GM12878 (cell line): ENCODE data around the gene ANAPC16. TPM values are rescaled to one million over a fixed set of nuclear protein-coding genes. Genes with fewer than 3 reads are reported as not detected.
A peak's percentile ranks its signal among the peaks of the same experiment; 100 is the strongest.

Experiments
- CHD4 ChIP-seq: fragments of 200-600 bp; sonication (generic); IDR thresholded peaks from 2 replicates; pipeline ENCODE4 v1.6.1; 2016; ENCODE audit warnings: mild to moderate bottlenecking
- CREM ChIP-seq: IDR thresholded peaks from 2 replicates; pipeline ENCODE4 v1.6.1; 2014; ENCODE audit warnings: antibody characterized with exemption, low read depth
- CUX1 ChIP-seq: IDR thresholded peaks from 2 replicates; pipeline ENCODE4 v1.6.1; 2012; ENCODE audit warnings: improper control_type of control experiment, low read depth, low read length; ENCODE audit not compliant: insufficient replicate concordance
- EZH2 ChIP-seq: IDR thresholded peaks from 2 replicates; pipeline ENCODE4 v1.6.1; 2012; ENCODE audit warnings: low read depth, mild to moderate bottlenecking, control low read depth, inconsistent platforms, low read length, borderline replicate concordance; ENCODE audit not compliant: control insufficient read depth
- FOXK2 ChIP-seq: fragments of 450-650 bp; IDR thresholded peaks from 2 replicates; pipeline ENCODE4 v1.6.1; 2017; ENCODE audit warnings: mild to moderate bottlenecking, moderate library complexity
- IKZF2 ChIP-seq, 2 experiments: fragments of 450-650 bp; IDR thresholded peaks; 2 replicates each; pipeline ENCODE4 v1.6.1; 2017; ENCODE audit warnings: mild to moderate bottlenecking in 2 of 2, moderate library complexity in 2 of 2
- KDM1A ChIP-seq: fragments of 200-600 bp; sonication (generic); IDR thresholded peaks from 2 replicates; pipeline ENCODE4 v1.6.1; 2016; ENCODE audit warnings: borderline replicate concordance
- LARP7 ChIP-seq: fragments of 450-650 bp; IDR thresholded peaks from 2 replicates; pipeline ENCODE4 v1.6.1; 2017; ENCODE audit warnings: mild to moderate bottlenecking
- NFIC ChIP-seq: IDR thresholded peaks from 2 replicates; pipeline ENCODE4 v1.6.1; 2012; ENCODE audit warnings: low read depth, mild to moderate bottlenecking, inconsistent platforms, low read length, moderate library complexity
- NFYB ChIP-seq: IDR thresholded peaks from 2 replicates; pipeline ENCODE4 v1.6.1; 2011; ENCODE audit warnings: low read depth, mild to moderate bottlenecking, low read length, improper control_type of control experiment, moderate library complexity; ENCODE audit not compliant: insufficient read depth
- POLR2AphosphoS2 ChIP-seq: IDR thresholded peaks from 2 replicates; pipeline ENCODE4 v1.6.1; 2011; ENCODE audit warnings: low read depth, mild to moderate bottlenecking, low read length, improper control_type of control experiment, moderate library complexity
- RFX5 ChIP-seq: IDR thresholded peaks from 2 replicates; pipeline ENCODE4 v1.6.1; 2011; ENCODE audit warnings: low read depth, low read length, improper control_type of control experiment
- RUNX3 ChIP-seq: IDR thresholded peaks from 2 replicates; pipeline ENCODE4 v1.6.1; 2012; ENCODE audit warnings: low read length, inconsistent platforms
- SKIL ChIP-seq: fragments of 450-650 bp; IDR thresholded peaks from 2 replicates; pipeline ENCODE4 v1.6.1; 2017; ENCODE audit warnings: mild to moderate bottlenecking, low read depth, inconsistent platforms; ENCODE audit not compliant: poor library complexity, severe bottlenecking
- SMAD5 ChIP-seq: IDR thresholded peaks from 2 replicates; pipeline ENCODE4 v1.6.1; 2016; ENCODE audit warnings: antibody characterized with exemption, low read depth
- SREBF2 ChIP-seq: IDR thresholded peaks from 2 replicates; pipeline ENCODE4 v1.6.1; 2012; ENCODE audit warnings: mild to moderate bottlenecking, low read length
- TBL1XR1 ChIP-seq: IDR thresholded peaks from 2 replicates; pipeline ENCODE4 v1.6.1; 2012; ENCODE audit warnings: low read depth, low read length, improper control_type of control experiment
- USF1 ChIP-seq: IDR thresholded peaks from 2 replicates; pipeline ENCODE4 v1.6.1; 2011; ENCODE audit warnings: borderline replicate concordance, low read depth, mild to moderate bottlenecking, moderate library complexity, mixed read lengths, low read length; ENCODE audit not compliant: insufficient read depth; ENCODE audit errors: extremely low read length
- YY1 ChIP-seq: IDR thresholded peaks from 2 replicates; pipeline ENCODE4 v1.6.1; 2011; ENCODE audit warnings: low read depth, mild to moderate bottlenecking, low read length
- ZBTB33 ChIP-seq: fragments of 450-650 bp; IDR thresholded peaks from 2 replicates; pipeline ENCODE4 v1.6.1; 2017; ENCODE audit warnings: mild to moderate bottlenecking
- ZNF24 ChIP-seq: fragments of 450-650 bp; IDR thresholded peaks from 2 replicates; pipeline ENCODE4 v1.6.1; 2017; ENCODE audit warnings: antibody characterized with exemption, mild to moderate bottlenecking
- polyA plus RNA-seq, 11 experiments: library from polyadenylated mRNA; depleted of rRNA in 4 of 11; unstranded in 6 of 11; stranded (reverse) in 5 of 11; fragments of >200 nt; fragmentation: Nextera tagmentation in 4 of 11; fragmentation: Illumina TruSeq in 1 of 11; extraction: Ambion mirVana in 4 of 11; extraction: Trizol in 1 of 11; gene quantifications; 1 replicate in 1 of 11; 2 replicates in 10 of 11; pipeline versions ENCODE4 v1.2.1 to v1.2.3, GENCODE V29; 2011 to 2016; ENCODE audit warnings: inconsistent platforms in 2 of 11, missing spikeins in 2 of 11, low read depth in 1 of 11
- total RNA-seq, 4 experiments: library from RNA; depleted of rRNA in 3 of 4; stranded (reverse); fragments of >200 nt in 3 of 4; fragmentation: Illumina TruSeq in 1 of 4; extraction: Trizol in 1 of 4; gene quantifications; 2 replicates each; pipeline versions ENCODE4 v1.2.1 to v1.2.3, GENCODE V29; 2013 to 2021

ANAPC16 gene
- total and polyA plus RNA-seq, 10 of the 15 experiments (the other 5 are each of a cell fraction or from before 2014, with no cell fraction given), result 66.9 to 208 (median 134) TPM

GRCh38 chr10:72254813-72255568, 39.2 kb downstream of the ANAPC16 start (continued):
- no peak for TF ChIP-seq NFIC
- TF ChIP-seq SREBF2, result no peak
- TF ChIP-seq EZH2, result no peak
- TF ChIP-seq LARP7, result 0 out of 2 replicates have a peak, but pooled peaks have one; percentile 72
- no peak for TF ChIP-seq TBL1XR1
- TF ChIP-seq CREM, result no peak
- TF ChIP-seq KDM1A, result no peak
- peak; percentile 66 to 80 for TF ChIP-seq IKZF2 (IDR thresholded peaks at IDR 0.05)
- no peak for TF ChIP-seq YY1
- no peak for TF ChIP-seq NFYB
- no peak for TF ChIP-seq CHD4
- TF ChIP-seq RFX5, result no peak
- no peak for TF ChIP-seq CUX1
- TF ChIP-seq RUNX3, result 0 out of 2 replicates have a peak, but pooled peaks have one; percentile 6
- no peak for TF ChIP-seq SKIL
- no peak for TF ChIP-seq USF1
- no peak for TF ChIP-seq FOXK2
- TF ChIP-seq ZNF24, result peak; percentile 53; the same call in 1 of the 2 replicates
- TF ChIP-seq ZBTB33, result no peak
- no peak for TF ChIP-seq POLR2AphosphoS2
- TF ChIP-seq SMAD5, result no peak
